8988T (cell line): Measurements from ENCODE around the gene SLC12A2.

ENCODE experiments used
- DNase-seq: peaks from one replicate; pipeline ENCODE4 v3.0.0; 2011

The SLC12A2 gene

GRCh38 chr5:128097781-128098180 is 14.2 kb downstream of the SLC12A2 start:
- no peak for DNase-seq

GRCh38 chr5:128099944-128100343 is 16.4 kb downstream of the SLC12A2 start:
- DNase-seq, result no peak

GRCh38 chr5:128100860-128101557 is 17.4 kb downstream of the SLC12A2 start:
- DNase-seq, result no peak

GRCh38 chr5:128101676-128102075 is 18.1 kb downstream of the SLC12A2 start:
- DNase-seq, result no peak

DNA sequence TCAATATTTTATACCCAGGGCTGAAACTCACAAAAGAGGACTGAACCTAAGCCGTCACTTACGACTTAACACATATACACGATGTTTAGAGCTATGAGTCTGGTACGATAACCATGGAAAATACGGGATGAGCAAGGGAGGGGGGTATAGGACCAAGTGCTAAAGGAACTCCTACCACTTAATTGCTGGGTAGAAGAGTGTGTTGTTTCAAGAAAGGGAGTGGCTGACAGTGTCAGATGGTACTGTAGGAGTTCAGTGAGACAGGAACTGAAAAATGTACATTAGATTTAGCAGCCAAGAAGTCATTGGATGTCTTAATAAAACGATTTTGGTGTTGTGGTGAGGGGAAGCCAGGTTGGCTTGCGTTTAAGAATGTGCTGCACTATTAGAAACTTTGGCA is 21.6 kb downstream of the SLC12A2 start:
- no peak for DNase-seq

DNA sequence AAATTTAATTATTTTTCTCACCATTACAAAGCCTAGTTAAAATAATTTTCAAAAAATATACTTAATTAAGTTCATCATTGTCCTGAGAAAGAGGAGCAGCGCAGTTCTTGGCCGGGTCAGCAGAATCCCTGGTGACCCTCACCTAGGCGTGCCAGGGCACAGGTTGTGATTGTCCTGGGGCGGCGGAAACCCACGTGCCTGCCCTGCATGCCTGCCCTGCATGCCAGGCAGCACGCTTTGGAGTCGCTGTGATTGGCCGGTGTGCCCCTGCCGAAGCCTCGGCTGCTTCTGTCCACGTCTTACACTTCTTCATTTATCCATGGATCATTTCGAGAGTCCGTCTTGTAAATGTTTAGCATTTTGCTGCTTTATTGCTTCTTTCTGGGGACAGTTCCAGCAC is 25.6 kb downstream of the SLC12A2 start:
- no peak for DNase-seq

- DNase-seq, result no peak
These were observed 26.2 kb downstream of the SLC12A2 start for GRCh38 chr5:128109766-128110165.

DNA sequence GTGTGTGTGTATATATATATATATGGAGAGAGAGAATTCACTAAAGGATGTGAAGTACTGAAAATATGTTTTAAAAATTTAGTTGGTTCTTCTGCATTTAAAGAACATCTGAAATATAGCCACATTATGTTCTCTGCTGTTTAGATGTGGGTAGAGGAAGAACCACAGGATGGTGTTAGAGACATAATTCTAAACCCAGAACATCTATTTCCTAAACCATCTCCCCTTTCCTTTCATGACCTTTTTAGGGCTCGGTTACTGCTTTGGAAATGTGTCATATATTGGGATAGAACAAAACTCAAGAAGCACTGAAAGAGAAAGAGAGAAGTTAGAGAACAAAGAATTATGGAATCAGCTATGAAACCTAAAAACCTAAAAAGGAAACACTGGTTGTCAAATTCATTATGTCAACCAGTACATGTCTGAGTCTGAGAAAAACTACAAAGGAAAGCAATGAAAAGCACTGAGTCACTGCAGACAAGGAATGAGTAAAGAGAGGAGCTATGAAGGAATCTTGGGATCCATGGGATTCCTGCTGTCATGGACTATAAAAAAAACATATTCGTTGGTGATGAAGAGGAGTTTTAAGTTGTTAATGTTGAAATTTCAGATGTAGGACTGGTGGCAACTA is 28.4 kb downstream of the SLC12A2 start:
- no peak for DNase-seq

DNA sequence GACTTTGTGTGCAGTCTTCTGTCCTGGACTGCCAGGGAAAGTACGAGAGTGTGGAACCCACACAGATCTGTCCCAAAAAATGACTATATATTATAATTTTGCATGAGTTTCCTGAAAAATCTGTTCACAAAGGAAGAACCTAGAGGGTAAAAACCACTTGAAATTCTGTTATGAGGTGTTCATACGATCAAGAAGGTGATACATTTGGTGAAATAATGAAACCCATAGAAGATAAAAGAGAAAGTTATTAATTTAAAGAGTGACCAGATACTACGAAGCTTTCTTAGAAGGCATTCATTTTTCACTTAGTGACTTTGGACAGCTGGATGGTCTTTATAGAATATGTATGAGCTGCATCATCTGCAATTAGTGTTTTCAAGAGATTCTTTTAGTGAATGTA is 32.9 kb downstream of the SLC12A2 start:
- no peak for DNase-seq

DNA sequence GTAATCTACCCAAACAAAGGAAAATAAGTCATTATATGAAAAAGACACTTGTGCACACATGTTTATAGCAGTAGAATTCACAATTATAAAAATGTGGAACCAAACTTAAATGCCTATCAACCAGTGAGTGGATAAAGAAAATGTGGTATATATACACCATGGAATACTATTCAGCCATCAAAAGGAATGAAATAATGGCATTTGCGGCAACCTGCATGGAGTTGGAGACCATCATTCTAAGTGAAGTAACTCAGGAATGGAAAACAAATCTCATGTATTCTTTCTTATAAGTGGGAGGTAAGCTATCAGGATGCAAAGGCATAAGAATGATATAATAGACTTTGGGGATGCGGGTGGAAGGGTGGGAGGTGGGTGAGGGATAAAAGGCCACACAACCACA is 34.6 kb downstream of the SLC12A2 start:
- no peak for DNase-seq

- no peak for DNase-seq
These were observed 38.1 kb downstream of the SLC12A2 start for GRCh38 chr5:128121651-128122050.

GRCh38 chr5:128123936-128124335 is 40.4 kb downstream of the SLC12A2 start:
- no peak for DNase-seq

GRCh38 chr5:128126241-128126640 is 42.7 kb downstream of the SLC12A2 start:
- no peak for DNase-seq

DNA sequence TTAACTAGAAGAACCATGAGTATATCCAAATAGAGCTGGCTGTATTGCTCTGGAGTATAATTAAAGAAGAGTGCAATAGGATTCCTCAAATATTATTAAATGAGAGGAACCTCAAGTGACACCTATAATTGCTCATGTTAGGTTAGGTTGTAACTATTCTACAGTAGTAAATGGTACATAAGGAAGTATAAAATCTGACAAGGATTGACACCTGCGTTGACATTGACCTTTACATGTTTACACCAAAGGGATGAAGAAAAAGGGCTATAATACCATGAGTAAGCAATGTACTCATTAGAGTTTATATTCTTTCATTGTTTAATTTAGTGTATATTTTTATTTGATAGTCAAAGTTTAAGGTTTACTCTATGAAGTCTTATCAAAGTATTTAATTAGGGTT is 48.9 kb downstream of the SLC12A2 start:
- no peak for DNase-seq

GRCh38 chr5:128135286-128135685 is 51.7 kb downstream of the SLC12A2 start:
- no peak for DNase-seq

DNA sequence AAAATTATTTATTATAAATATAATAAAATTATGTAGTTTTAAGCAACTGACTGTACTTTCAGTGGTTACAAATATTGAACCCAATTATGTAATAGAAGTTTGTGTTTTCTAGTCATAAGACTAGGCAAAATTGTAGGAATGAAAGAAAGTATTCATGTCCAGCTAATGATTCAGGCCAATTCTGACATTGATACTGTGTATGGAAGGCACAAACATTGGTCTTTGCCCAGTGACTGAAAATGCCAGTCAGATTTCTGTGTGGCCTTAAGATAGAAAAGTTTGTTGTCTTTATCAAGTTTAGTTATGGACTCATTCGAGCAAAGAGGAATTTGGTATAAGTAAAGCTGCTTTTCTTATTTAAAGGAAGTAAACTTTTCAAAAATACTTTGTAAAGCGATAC is 60.3 kb downstream of the SLC12A2 start:
- DNase-seq, result no peak

DNA sequence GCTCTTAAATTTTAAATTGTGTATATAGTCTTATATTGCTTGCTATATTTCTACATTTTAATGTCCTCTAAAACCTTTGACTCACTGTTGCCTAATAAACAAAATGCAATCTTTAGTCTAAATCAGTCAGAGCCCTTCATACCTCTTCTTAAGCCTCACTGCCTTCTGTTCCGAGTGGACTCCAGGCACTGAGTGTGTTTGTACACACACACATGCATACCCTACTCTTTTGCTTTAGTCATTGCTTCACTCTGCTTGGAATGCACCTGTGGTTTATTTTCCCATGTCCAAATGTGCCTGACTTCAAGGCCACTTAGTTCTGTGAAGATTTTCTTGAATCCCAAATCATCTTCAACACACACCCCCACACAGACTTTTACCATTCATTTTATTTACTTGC is 60.9 kb downstream of the SLC12A2 start:
- DNase-seq, result no peak

- DNase-seq, result no peak
These were observed 63.1 kb downstream of the SLC12A2 start for GRCh38 chr5:128146671-128147070.

DNA sequence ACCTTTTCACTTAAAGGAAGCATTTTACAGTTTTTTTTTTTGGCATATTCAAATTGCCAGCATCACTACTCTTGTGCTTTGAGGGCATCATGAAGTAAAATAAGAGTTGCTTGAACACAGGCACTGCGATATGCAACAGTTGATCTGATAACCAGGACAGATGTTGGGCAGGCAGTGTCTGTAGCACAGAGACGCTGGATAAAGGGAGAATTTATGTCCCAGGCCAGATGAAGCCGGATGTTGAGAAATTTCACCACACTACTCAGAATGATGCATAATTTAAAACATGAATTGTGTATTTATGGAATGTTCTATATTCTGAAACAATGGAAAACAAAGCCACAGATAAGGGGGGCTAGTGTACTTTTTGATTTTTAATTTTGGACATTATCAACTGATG is 71.4 kb downstream of the SLC12A2 start:
- DNase-seq, result no peak

GRCh38 chr5:128155776-128156175 is 72.2 kb downstream of the SLC12A2 start:
- no peak for DNase-seq

- DNase-seq, result no peak
These were observed 73.0 kb downstream of the SLC12A2 start for GRCh38 chr5:128156521-128156920.

- DNase-seq, result no peak
These were observed 74.8 kb downstream of the SLC12A2 start for GRCh38 chr5:128158342-128158741.

DNA sequence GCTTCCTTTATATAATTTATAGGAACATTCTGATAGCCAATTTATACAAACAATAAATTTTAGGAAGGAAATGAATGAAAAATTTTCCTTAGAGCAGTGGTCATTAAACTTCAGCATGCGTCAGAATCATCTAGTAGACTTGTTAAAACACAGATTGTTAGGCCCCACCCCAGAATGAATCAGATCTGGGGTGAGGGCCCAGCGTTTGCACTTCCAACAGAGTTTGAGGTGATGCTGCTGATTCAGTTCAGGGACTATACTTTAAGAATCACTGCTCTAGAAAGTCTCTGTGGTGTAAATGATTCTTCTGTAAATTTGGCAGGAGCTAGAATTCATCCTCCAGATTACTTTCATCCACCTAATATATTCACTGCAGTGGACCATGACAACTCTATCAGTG is 80.4 kb downstream of the SLC12A2 start:
- DNase-seq, result no peak

GRCh38 chr5:128169401-128170017 is 85.9 kb downstream of the SLC12A2 start:
- no peak for DNase-seq

DNA sequence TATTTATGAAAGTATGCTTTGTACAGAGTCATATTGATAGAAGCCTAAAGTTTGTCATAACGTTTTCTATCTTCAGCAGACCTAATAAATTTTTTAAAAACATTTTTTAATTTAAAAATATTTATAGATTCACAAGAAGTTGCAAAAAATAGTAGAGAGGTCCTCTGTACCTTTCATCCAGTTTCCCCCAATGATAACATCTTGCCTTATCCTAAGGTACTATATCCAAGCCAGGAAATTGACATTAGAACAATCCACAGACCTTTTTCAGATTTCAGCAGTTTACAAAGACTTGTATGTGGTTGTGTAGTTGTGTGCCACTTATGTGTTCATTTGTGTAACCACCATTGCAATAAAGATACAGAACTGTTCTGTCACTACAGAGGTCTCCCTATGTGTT is 88.5 kb downstream of the SLC12A2 start:
- no peak for DNase-seq
